Measurements from ENCODE around the gene RADIL. TPM values are rescaled to one million over a fixed set of nuclear protein-coding genes. Genes with fewer than 3 reads are reported as not detected.

RADIL gene
- total RNA-seq, 1 experiment from 2014 or later = 5.0 TPM

DNA sequence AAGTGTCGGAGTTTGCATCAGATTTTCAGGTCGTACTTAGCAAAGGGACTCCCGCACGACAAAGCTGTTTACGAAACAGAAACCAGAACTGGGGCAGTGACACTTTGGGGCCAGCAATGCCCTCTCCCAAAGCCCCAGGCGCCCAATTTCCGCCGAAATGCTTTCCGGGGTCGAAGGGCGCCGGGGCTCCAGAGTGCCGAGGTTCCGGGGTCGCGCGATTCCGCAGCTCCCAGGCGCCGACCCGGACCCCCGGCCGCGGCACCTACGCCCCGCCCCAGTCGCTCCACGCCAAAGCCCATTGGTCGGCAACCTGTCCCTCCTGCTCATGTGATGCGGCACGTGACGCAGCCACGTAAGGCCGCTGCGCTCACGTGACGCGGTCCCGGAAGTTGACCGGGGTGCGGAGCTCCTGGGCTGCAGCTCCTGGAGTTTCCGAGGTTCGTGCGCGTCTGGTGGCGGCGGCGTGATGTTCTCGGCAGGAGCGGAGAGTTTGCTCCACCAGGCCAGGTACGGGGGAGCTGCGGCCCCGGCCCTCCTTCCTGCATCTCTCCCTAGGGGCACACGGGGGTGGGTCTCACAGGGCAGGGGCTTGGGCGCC is 108.2 kb downstream of the RADIL start, which contains the start of gene AP5Z1:
TSS of gene AP5Z1 (plus strand) at position 374 of the 598 bp plus-strand sequence. CDS start at position 467, 93 bp downstream.
- H3K36me3 ChIP-seq (ENCODE audit: insufficient read depth, low read length, poor library complexity, severe bottlenecking) = no peaks in the 10 kb centered on the region
- peak; percentile 97 for DNase-seq (ENCODE audit: low spot score)
- no peaks in the 10 kb centered on the region for H3K9me3 ChIP-seq (ENCODE audit: low read depth, low read length, poor library complexity, severe bottlenecking)
- TF ChIP-seq, protein P1, sequence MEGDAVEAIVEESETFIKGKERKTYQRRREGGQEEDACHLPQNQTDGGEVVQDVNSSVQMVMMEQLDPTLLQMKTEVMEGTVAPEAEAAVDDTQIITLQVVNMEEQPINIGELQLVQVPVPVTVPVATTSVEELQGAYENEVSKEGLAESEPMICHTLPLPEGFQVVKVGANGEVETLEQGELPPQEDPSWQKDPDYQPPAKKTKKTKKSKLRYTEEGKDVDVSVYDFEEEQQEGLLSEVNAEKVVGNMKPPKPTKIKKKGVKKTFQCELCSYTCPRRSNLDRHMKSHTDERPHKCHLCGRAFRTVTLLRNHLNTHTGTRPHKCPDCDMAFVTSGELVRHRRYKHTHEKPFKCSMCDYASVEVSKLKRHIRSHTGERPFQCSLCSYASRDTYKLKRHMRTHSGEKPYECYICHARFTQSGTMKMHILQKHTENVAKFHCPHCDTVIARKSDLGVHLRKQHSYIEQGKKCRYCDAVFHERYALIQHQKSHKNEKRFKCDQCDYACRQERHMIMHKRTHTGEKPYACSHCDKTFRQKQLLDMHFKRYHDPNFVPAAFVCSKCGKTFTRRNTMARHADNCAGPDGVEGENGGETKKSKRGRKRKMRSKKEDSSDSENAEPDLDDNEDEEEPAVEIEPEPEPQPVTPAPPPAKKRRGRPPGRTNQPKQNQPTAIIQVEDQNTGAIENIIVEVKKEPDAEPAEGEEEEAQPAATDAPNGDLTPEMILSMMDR (conservative IDR thresholded peaks at IDR 0.05; ENCODE audit: low read depth, low read length) = no peak
- no peak for TF ChIP-seq EZH2 (IDR thresholded peaks at IDR 0.05; ENCODE audit: borderline replicate concordance, low read depth, low read length, poor library complexity, severe bottlenecking)
- intact Hi-C loops (cut with micrococcal nuclease; ENCODE audit: unreplicated experiment) = no loop called here
- peak within 1 kb of the TSS; percentile 91 for H3K27ac ChIP-seq (ENCODE audit: low read depth, low read length, poor library complexity, severe bottlenecking)
- H3K27me3 ChIP-seq (replicated peaks; ENCODE audit: insufficient read depth, low read depth, low read length, poor library complexity) = no peaks in the 10 kb centered on the region
- CTCF ChIA-PET = interaction anchor here (0.5 to 0.8 kb wide), 3 partner anchors 10 to 68 kb away, joined by 3 to 9 read pairs (median 7); no protein-coding TSS in a partner anchor
- POLR2A ChIA-PET (ENCODE audit: low non-redundant PET) = interaction anchor here (0.6 to 1.0 kb wide), 2 partner anchors 31 to 1778 kb away, joined by 3 to 4 read pairs; no protein-coding TSS in a partner anchor
- peak within 1 kb of the TSS; percentile 84 for H3K4me3 ChIP-seq (ENCODE audit: low read depth, low read length, poor library complexity, severe bottlenecking)
- no TSS peak for BruUV-seq (replicated peaks)
- peaks cover 11% of the 10 kb centered on the region for H3K4me1 ChIP-seq (ENCODE audit: insufficient read depth, low read length, poor library complexity, severe bottlenecking)

DNA sequence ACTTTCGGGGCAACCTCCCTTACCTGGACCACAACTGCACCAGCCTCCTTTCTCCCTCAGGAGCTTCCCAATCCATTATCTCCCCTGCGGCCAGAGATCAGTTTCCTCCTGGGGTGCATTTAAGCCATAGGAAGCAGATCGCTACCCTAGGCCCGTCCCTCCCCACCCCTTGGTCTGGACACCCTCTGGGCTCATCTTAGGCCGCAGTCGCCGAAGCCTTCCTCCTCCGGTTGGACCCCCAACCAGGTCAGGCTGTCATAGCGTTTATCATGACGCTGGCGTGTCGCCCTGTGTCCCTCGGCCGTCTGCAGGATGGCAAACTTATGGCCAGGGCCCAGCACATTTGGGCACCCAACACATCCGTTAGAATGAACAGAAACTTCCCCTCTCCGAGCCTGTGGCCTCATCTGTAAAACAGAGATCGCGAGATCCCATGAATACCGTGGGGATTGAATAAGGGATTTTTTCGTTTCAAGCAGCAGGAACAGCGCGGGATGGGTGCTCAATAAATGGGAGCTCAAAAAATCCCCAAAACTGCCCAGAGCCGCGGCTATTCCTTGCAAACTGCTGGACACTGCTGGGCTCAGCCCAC is 108.8 kb downstream of the RADIL start:
- Histone ChIP-seq H3K27me3 (replicated peaks; ENCODE audit: insufficient read depth, low read depth, low read length, poor library complexity) (no peaks in the 10 kb centered on the region), H3K9me3 (ENCODE audit: low read depth, low read length, poor library complexity, severe bottlenecking) (no peaks in the 10 kb centered on the region), H3K4me3 (ENCODE audit: low read depth, low read length, poor library complexity, severe bottlenecking) (peak overlapping the region; percentile 84), H3K27ac (ENCODE audit: low read depth, low read length, poor library complexity, severe bottlenecking) (peak overlapping the region; percentile 91), H3K36me3 (ENCODE audit: insufficient read depth, low read length, poor library complexity, severe bottlenecking) (no peaks in the 10 kb centered on the region), H3K4me1 (ENCODE audit: insufficient read depth, low read length, poor library complexity, severe bottlenecking) (peaks cover 11% of the 10 kb centered on the region)
- peak; percentile 63 for DNase-seq (ENCODE audit: low spot score)
- intact Hi-C loops (cut with micrococcal nuclease; ENCODE audit: unreplicated experiment) = no loop called here
- no peak for TF ChIP-seq EZH2 (IDR thresholded peaks at IDR 0.05; ENCODE audit: borderline replicate concordance, low read depth, low read length, poor library complexity, severe bottlenecking)
- TF ChIP-seq, protein P1 (conservative IDR thresholded peaks at IDR 0.05; ENCODE audit: low read depth, low read length) = no peak
- ChIA-PET POLR2A (ENCODE audit: low non-redundant PET) (interaction anchor here (1.0 kb wide), 1 partner anchor 30 kb away, joined by 3 read pairs; no protein-coding TSS in a partner anchor), CTCF (interaction anchor here (0.5 to 0.6 kb wide), 2 partner anchors 9 to 11 kb away, joined by 3 to 9 read pairs; no protein-coding TSS in a partner anchor)
- TSS peak; percentile 98 for BruUV-seq (replicated peaks)

DNA sequence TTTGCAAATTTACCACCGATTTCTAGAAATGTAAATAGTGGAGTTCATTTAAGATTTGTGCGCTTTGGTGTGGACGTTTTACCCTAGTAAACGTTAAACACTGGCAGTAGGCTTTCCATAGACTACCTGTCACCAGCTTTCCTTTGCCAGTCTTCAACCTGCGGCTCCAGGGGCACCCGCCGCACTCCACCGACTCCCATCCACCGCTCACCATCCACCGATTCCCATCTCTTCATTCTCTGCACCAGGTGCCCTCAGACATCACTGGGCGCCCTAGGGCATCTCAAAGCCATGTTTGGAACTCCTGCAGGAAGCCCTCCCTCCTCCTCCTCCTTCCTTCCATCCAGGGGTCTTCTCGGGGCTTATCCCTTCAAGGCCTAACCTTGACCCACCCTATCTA is 109.5 kb downstream of the RADIL start:
- BruUV-seq (replicated peaks) = no TSS peak
- intact Hi-C loops (cut with micrococcal nuclease; ENCODE audit: unreplicated experiment) = no loop called here
- H3K4me3 ChIP-seq (ENCODE audit: low read depth, low read length, poor library complexity, severe bottlenecking) = no peak overlapping the region
- no peaks in the 10 kb centered on the region for H3K36me3 ChIP-seq (ENCODE audit: insufficient read depth, low read length, poor library complexity, severe bottlenecking)
- no peak overlapping the region for H3K27ac ChIP-seq (ENCODE audit: low read depth, low read length, poor library complexity, severe bottlenecking)
- TF ChIP-seq, protein P1 (conservative IDR thresholded peaks at IDR 0.05; ENCODE audit: low read depth, low read length) = no peak
- no peak for TF ChIP-seq EZH2 (IDR thresholded peaks at IDR 0.05; ENCODE audit: borderline replicate concordance, low read depth, low read length, poor library complexity, severe bottlenecking)
- ChIA-PET POLR2A (ENCODE audit: low non-redundant PET) (no interaction called here), CTCF (no interaction called here)
- H3K9me3 ChIP-seq (ENCODE audit: low read depth, low read length, poor library complexity, severe bottlenecking) = no peaks in the 10 kb centered on the region
- peaks cover 11% of the 10 kb centered on the region for H3K4me1 ChIP-seq (ENCODE audit: insufficient read depth, low read length, poor library complexity, severe bottlenecking)
- no peak for DNase-seq (ENCODE audit: low spot score)
- H3K27me3 ChIP-seq (replicated peaks; ENCODE audit: insufficient read depth, low read depth, low read length, poor library complexity) = no peaks in the 10 kb centered on the region
